ENCODE measurements around the gene DUXB.

Gene DUXB

GRCh38 chr16:75658175-75658574 is 43.1 kb downstream of the DUXB start:
- no peak for DNase-seq

GRCh38 chr16:75653922-75654321 is 47.3 kb downstream of the DUXB start:
- no peak for DNase-seq

GRCh38 chr16:75648265-75649076 is 52.8 kb downstream of the DUXB start:
- peak; percentile 62 to 89 for DNase-seq

GRCh38 chr16:75647492-75648264 is 53.6 kb downstream of the DUXB start, which contains the start of the genes KARS1 and TERF2IP:
TSS of gene KARS1 (minus strand) at chr16:75647665. CDS start at chr16:75647639, 26 bp downstream.
TSS of gene TERF2IP (plus strand) at chr16:75647773. CDS start at chr16:75647883, 110 bp downstream.
- DNase-seq, result peak; percentile 90 to 93

GRCh38 chr16:75647112-75647491 is 54.2 kb downstream of the DUXB start:
- peak; percentile 33 to 40 for DNase-seq

- no peak for DNase-seq
Measured at GRCh38 chr16:75644240-75645012, 56.8 kb downstream of the DUXB start.

Data from inflammatory macrophage treated with lipopolysaccharide for 1 hour (primary cell).